GM19238 (cell line): ENCODE measurements around the gene PLD2.
"Not testable (repeated sequence)": the region's sequence is repeated elsewhere in the genome, so short reads cannot be mapped to it uniquely, and the experiment has no call there.

Experiments used
- DNase-seq: peaks from one replicate; pipeline ENCODE4 v3.0.0; 2011; ENCODE audit warnings: low spot score; ENCODE audit not compliant: insufficient read length

PLD2 gene

GRCh38 chr17:4789701-4789950 lies 17.3 kb upstream of the PLD2 start:
- no peak for DNase-seq

DNA sequence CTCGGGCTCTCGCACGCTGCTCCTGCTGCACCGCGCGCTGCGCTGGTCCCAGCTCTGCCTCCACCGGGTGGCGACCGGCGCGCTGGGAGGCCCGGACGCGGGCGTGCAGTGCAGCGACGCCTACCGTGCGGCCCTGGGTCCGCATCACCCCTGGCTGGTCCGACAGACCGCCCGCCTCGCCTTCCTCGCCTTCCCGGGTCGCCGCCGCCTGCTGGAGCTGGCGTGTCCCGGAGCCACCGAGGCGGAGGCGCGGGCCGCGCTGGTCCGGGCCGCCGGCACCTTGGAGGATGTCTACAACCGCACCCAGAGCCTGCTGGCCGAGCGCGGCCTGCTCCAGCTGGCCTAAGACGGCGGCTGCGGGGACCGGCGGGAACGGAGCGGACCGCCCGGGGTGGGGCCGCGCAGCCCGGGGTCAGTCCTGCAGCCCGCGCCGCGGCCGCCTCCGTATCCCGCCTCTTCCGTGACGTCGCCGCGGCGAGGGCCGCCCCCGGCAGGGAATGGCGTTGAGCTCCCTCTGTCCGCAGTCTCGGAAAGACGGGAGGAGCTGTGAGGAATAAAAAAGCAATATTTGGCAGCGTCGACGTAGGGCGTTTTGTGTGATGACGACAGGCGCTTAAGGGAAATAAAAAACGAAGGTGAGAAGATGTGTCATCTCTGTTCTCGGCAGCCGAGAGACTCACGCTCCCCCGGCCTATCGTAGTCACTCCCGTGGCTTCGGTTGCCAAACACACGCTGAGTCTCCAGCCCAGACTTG lies 16.8 kb upstream of the PLD2 start:
- peak; percentile 92 for DNase-seq

DNA sequence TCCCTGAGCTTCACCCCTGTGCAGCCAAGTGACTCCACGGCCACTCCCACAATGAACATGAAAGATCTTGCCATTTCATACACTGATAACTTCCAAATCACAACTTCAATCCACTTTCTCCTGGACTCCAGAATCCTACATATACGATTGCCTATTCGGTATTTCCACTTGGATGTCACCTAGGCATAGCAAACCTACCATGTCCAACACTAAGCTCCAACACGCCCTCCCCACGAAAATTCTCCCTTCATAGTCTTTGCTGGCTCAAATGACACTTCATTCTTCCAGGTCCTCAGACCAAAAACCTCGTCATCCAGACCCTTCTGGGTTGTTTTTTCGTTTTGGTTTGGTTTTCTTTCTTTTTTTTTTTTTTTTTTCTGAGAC lies 16.3 kb upstream of the PLD2 start:
- no peak for DNase-seq

GRCh38 chr17:4795168-4795567 lies 11.8 kb upstream of the PLD2 start:
- DNase-seq = no peak

GRCh38 chr17:4796552-4796920 lies 10.4 kb upstream of the PLD2 start:
- no peak for DNase-seq

DNA sequence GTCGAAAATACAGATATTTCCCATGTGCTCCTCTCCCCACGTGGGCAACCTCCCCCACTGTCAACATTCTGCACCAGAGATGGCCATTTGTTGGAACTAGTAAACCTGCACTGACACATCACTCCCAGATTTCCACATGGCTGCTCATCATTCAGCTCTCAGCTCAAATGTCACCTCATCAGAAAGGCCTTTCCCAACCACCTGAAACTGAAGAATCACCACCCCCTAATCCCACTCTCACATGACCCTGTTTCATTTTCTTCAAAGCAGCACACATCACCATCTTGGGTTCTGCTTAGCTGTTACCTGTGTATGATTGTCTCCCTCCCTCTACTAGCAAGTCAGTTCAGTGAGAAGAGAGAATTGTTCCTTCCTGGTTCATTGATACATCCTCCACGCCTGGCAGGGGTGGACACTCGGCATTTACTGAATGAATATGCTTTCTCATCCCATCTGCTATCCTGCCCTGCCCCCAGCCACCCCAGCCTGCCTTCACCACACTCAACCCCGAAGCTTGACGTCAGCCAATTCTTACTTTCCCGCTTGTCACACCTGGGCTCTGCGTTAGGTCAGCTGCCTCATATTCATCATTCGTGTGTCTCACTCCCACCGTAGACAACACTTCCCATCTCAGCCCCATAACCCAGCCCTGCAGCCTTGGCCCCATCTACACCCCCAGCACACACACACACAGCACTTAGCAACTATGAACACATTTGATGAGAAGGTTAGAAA lies 6.3 kb upstream of the PLD2 start:
- DNase-seq = no peak

GRCh38 chr17:4802228-4802627 lies 4.7 kb upstream of the PLD2 start, which contains the start of gene C17orf114:
TSS of gene C17orf114 (minus strand) at chr17:4802328.
- no peak for DNase-seq

DNA sequence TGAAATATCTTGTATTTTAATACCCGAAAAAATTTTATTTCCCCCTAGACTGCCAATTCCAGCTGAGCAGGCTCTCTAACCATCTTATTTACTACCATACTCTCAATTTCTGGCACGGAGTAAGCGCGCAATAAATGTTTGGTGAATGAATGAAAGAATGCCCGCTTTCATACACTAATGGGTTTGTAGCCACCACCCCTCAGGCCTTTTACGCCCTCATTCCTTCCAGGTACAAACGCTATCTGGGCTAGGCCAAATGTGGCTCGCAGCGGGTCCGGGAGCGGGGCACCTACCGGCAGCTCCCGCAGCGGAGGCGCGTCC lies 536 bp upstream of the PLD2 start:
- DNase-seq = no peak

GRCh38 chr17:4807605-4808377 lies 839 bp downstream of the PLD2 start:
- DNase-seq = no peak

- no peak for DNase-seq
Measured at GRCh38 chr17:4808378-4808767, 1.4 kb downstream of the PLD2 start.

- DNase-seq = no peak
Measured at GRCh38 chr17:4810696-4811290, 3.8 kb downstream of the PLD2 start.

DNA sequence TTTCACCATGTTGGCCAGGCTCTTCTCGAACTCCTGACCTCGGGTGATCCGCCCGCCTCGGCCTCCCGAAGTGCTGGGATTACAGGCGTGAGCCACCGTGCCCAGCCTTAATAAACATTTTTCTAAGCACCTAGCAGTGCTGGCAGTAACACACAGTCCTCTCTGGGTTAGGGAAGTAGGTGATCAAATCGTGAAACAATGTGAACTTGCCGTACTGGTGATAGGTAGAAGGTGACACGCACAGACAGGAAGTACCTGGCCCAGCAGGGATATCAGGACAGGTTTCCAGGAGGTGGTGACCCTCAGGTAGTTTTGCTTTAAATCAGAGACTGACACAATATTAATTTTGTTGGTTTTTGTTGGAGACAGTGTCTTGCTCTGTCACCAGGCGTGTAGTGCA lies 4.5 kb downstream of the PLD2 start:
- no peak for DNase-seq

DNA sequence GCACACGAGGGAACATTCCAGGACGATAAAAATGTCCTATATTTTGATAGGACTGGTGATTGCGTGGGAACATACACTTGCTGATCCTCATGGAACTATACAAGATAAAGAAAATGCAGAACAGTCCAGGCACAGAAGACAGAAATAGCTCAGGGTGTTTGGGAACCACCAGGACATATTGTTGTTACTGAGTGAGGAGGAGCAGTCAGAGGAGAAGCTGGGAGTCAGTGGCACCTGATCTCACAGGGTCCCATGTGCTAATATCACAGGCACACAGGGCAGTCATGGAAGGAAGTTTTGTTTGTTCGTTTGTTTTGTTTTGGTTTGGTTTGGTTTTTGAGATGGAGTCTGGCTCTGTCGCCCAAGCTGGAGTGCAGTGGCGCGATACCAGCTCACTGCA lies 5.7 kb downstream of the PLD2 start:
- DNase-seq = no peak

DNA sequence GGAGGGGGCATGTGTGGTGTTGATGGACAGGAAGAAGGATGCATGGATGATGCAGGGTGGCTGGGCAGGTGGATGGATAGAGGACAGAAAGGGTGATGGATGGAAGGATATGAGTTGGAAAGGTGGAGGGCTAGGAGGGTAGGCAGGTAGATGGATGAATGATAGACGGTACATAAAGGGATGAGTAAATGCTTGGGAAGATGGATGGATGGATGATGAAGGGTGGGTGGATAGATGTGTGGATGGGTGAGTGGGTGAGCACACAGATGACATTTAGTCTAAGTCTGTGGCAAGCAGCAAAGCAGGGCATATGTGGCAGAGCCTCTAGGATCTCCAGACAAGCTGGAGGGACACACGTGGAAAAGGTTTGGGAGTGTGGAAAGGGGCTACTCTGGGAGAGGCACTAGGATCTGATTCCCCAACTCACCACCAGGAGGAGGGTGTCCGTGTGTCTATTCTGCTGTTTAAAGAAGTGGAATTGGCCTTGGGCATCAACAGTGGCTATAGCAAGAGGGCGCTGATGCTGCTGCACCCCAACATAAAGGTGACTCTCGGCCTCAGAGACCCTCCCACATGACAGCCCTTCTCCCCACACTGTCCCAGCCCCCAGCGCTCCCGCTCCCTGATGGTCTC lies 8.2 kb downstream of the PLD2 start:
- DNase-seq = no peak

GRCh38 chr17:4816826-4817225 lies 9.9 kb downstream of the PLD2 start:
- no peak for DNase-seq

GRCh38 chr17:4818276-4818675 lies 11.3 kb downstream of the PLD2 start:
- DNase-seq = no peak

GRCh38 chr17:4822835-4823234 lies 15.9 kb downstream of the PLD2 start:
- no peak for DNase-seq

DNA sequence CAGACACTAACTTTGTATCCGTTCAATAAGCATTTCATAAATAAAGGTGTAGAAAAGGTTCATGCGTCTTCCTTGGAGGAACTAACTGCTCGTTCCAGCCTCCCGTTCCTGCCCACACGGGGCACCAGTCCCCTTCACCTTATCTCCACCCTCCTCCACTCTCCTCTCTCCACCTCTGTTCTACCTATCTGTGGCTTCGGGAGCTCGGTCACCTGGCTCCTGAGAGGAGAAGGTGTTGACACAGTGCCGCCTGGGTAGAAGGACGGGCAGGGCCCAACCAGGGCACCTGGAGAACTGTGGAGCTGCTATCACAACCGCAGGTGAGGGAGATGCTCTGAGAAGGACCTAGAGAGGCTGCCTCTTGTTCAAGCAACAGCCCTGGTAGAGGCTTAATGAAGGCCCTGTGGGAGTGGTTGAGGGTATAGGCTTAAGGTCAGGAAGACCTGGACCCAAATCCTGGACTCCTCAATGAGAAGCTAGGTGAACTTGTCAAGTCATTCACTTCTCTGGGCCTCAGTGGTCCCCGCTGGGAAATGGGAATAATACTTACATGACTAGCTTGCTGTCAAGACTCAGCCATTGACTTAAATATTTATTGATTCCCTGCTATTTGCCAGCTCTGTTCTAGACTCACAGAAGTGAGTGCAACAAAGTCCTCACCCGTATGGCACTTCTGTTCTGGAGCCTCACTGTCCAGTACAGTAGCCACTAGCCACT lies 16.6 kb downstream of the PLD2 start:
- no peak for DNase-seq

DNA sequence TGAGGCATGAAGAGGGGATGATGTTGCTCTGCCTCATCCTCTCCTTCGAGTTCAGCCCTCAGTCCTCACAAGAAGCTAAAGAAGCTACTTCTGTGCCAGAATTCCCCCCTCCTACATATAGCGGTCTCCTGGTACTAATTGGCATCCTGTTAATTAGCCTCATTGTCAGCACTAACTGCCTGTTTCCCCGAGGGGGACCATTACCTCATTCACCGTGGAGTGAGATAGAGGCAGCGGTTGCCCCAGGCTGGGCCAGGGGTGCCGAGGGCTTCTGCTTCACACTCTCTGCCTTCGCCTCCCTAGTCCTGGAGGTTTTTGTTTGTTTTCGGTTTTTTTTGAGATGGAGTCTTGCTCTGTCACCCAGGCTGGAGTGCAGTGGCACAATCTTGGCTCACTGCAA lies 20.4 kb downstream of the PLD2 start:
- no peak for DNase-seq

DNA sequence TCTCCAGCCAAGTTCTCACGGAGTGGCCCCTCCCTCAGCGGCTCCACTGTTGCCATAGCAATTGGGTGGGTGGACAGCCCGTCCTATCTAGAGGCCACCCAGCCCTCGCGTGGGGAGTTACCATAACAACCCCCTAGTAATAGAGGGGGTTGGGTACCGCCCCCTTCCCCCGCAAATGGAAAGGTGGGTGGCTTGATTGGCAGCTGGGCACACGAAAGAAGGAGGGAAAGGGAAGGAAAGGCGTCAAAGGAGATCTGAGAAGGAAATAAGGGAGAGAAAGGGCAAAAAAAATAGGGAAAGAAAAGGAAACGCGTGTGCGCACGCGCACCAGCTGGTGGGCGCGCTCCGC lies 25.9 kb downstream of the PLD2 start:
- DNase-seq = not testable (repeated sequence)

- DNase-seq = peak; percentile 99
Measured at GRCh38 chr17:4833178-4833940, 26.4 kb downstream of the PLD2 start, which contains the start of gene MINK1. TSS of gene MINK1 (plus strand) at chr17:4833340. CDS start at chr17:4833584, 244 bp downstream.
